ENCODE data around the gene PDZD2. TPM values are rescaled to one million over a fixed set of nuclear protein-coding genes. Genes with fewer than 3 reads are reported as not detected.

Gene PDZD2
- polyA plus RNA-seq, 4 donors: 1.4 to 3.9 (median 3.7) TPM; not detected in 1

- H3K27ac ChIP-seq (ENCODE audit: low read depth in 1 of 3, low read length in 2 of 3): no peak overlapping the region
- 54 to 60% (median 54%) methylated on average over 2 of the region's 2 CpGs for WGBS, 3 donors
- DNase-seq (no peak), FAIRE-seq (no peak)
- no peaks in the 10 kb centered on the region for H3K4me1 ChIP-seq (ENCODE audit: control insufficient read depth in 3 of 3, insufficient read depth in 2 of 3, low read depth in 1 of 3, low read length in 2 of 3)
- peaks cover 0 to 2% (median 0%) of the 10 kb centered on the region in 3 donors for H3K27me3 ChIP-seq (ENCODE audit: control insufficient read depth in 3 of 3, insufficient read depth in 3 of 3, low read length in 3 of 3)
- no peaks in the 10 kb centered on the region for H3K36me3 ChIP-seq (ENCODE audit: control insufficient read depth in 3 of 3, insufficient read depth in 2 of 3, low read depth in 1 of 3, low read length in 3 of 3)
- H3K9me3 ChIP-seq (ENCODE audit: control insufficient read depth in 2 of 2, insufficient read depth in 1 of 2, low read depth in 1 of 2, low read length in 1 of 2): no peaks in the 10 kb centered on the region
- H3K4me3 ChIP-seq (ENCODE audit: low read depth in 1 of 3, low read length in 3 of 3): no peak overlapping the region
These were observed 31.4 kb upstream of the PDZD2 start for GRCh38 chr5:31607546-31607945.

GRCh38 chr5:31611002-31611401 is 27.9 kb upstream of the PDZD2 start:
- H3K4me1 ChIP-seq (ENCODE audit: control insufficient read depth in 3 of 3, insufficient read depth in 2 of 3, low read depth in 1 of 3, low read length in 2 of 3): no peaks in the 10 kb centered on the region
- 81 to 85% (median 84%) methylated on average over 2 of the region's 2 CpGs for WGBS, 3 donors
- no peaks in the 10 kb centered on the region for H3K36me3 ChIP-seq (ENCODE audit: control insufficient read depth in 3 of 3, insufficient read depth in 2 of 3, low read depth in 1 of 3, low read length in 3 of 3)
- no peaks in the 10 kb centered on the region for H3K9me3 ChIP-seq (ENCODE audit: control insufficient read depth in 2 of 2, insufficient read depth in 1 of 2, low read depth in 1 of 2, low read length in 1 of 2)
- no peak for FAIRE-seq
- H3K27ac ChIP-seq (ENCODE audit: low read depth in 1 of 3, low read length in 2 of 3): no peak overlapping the region
- no peak overlapping the region for H3K4me3 ChIP-seq (ENCODE audit: low read depth in 1 of 3, low read length in 3 of 3)
- no peaks in the 10 kb centered on the region for H3K27me3 ChIP-seq (ENCODE audit: control insufficient read depth in 3 of 3, insufficient read depth in 3 of 3, low read length in 3 of 3)
- no peak for DNase-seq

- no peak for FAIRE-seq
- H3K4me1 ChIP-seq (ENCODE audit: control insufficient read depth in 3 of 3, insufficient read depth in 2 of 3, low read depth in 1 of 3, low read length in 2 of 3): no peaks in the 10 kb centered on the region
These were observed 25.3 kb upstream of the PDZD2 start for GRCh38 chr5:31613651-31614050.

DNA sequence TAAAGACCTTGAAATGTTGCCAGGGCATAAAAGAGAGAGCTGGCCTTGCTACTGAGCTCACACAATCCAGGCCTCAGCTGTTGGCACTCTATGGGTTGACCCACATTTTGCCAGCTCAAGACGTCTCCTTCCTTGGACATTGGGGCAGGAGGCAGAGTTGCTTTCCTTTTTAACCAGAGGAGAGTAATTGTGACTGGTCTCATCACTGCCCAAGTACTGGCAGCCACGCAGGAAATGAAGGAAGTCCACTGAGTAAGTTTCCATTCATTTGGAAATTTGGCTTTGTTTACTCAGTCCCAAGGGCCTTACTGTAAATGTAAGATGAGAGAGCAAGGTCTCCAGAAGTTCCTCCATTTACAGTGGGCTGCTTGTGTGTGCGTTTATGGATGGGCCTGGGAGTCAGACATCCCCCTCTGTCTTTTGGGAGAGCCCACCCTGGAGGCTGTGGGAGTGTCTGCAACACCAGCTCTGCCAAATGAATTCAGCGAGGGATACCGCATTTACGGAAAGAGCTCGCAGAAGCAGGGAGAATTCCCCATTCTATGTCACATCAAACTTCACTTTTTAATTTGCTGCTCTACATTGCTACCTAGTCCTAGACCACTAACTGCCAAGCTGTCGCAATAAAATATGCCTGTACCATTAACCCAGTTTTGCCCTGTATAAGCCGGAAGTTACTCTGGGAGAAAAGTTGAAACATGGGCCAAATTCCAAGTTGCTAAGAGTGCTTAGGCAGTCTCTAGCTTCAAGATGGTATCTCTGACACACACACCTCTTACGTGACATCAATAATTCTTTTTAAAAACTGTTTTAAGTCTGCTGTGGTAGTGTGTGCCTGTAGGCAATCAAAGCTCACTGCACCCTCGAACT is 24.5 kb upstream of the PDZD2 start:
- no peak for FAIRE-seq
- Histone ChIP-seq H3K4me3 (ENCODE audit: low read depth in 1 of 3, low read length in 3 of 3) (no peak overlapping the region), H3K27ac (ENCODE audit: low read depth in 1 of 3, low read length in 2 of 3) (no peak overlapping the region), H3K36me3 (ENCODE audit: control insufficient read depth in 3 of 3, insufficient read depth in 2 of 3, low read depth in 1 of 3, low read length in 3 of 3) (no peaks in the 10 kb centered on the region), H3K9me3 (ENCODE audit: control insufficient read depth in 2 of 2, insufficient read depth in 1 of 2, low read depth in 1 of 2, low read length in 1 of 2) (no peaks in the 10 kb centered on the region), H3K4me1 (ENCODE audit: control insufficient read depth in 3 of 3, insufficient read depth in 2 of 3, low read depth in 1 of 3, low read length in 2 of 3) (no peaks in the 10 kb centered on the region), H3K27me3 (ENCODE audit: control insufficient read depth in 3 of 3, insufficient read depth in 3 of 3, low read length in 3 of 3) (peaks cover 0 to 12% (median 2%) of the 10 kb centered on the region in 3 donors)
- no peak for DNase-seq
- WGBS, 3 donors: 61 to 73% (median 67%) methylated on average over 11 of the region's 11 CpGs

More at GRCh38 chr5:31613651-31614050, 25.3 kb upstream of the PDZD2 start:
- WGBS, 3 donors: 20 to 48% (median 25%) methylated on average over 1 of the region's 1 CpG
- Histone ChIP-seq H3K9me3 (ENCODE audit: control insufficient read depth in 2 of 2, insufficient read depth in 1 of 2, low read depth in 1 of 2, low read length in 1 of 2) (no peaks in the 10 kb centered on the region), H3K36me3 (ENCODE audit: control insufficient read depth in 3 of 3, insufficient read depth in 2 of 3, low read depth in 1 of 3, low read length in 3 of 3) (no peaks in the 10 kb centered on the region), H3K4me3 (ENCODE audit: low read depth in 1 of 3, low read length in 3 of 3) (no peak overlapping the region), H3K27ac (ENCODE audit: low read depth in 1 of 3, low read length in 2 of 3) (no peak overlapping the region), H3K27me3 (ENCODE audit: control insufficient read depth in 3 of 3, insufficient read depth in 3 of 3, low read length in 3 of 3) (peaks cover 0 to 9% (median 0%) of the 10 kb centered on the region in 3 donors)
- no peak for DNase-seq

GRCh38 chr5:31617867-31618266 is 21.1 kb upstream of the PDZD2 start:
- Histone ChIP-seq H3K36me3 (ENCODE audit: control insufficient read depth in 3 of 3, insufficient read depth in 2 of 3, low read depth in 1 of 3, low read length in 3 of 3) (no peaks in the 10 kb centered on the region), H3K4me3 (ENCODE audit: low read depth in 1 of 3, low read length in 3 of 3) (no peak overlapping the region), H3K27me3 (ENCODE audit: control insufficient read depth in 3 of 3, insufficient read depth in 3 of 3, low read length in 3 of 3) (peaks cover 0 to 14% (median 2%) of the 10 kb centered on the region in 3 donors), H3K4me1 (ENCODE audit: control insufficient read depth in 3 of 3, insufficient read depth in 2 of 3, low read depth in 1 of 3, low read length in 2 of 3) (no peaks in the 10 kb centered on the region), H3K27ac (ENCODE audit: low read depth in 1 of 3, low read length in 2 of 3) (no peak overlapping the region), H3K9me3 (ENCODE audit: control insufficient read depth in 2 of 2, insufficient read depth in 1 of 2, low read depth in 1 of 2, low read length in 1 of 2) (no peaks in the 10 kb centered on the region)
- FAIRE-seq (no peak), DNase-seq (no peak)
- 66 to 82% (median 74%) methylated on average over 5 of the region's 5 CpGs for WGBS, 3 donors

DNA sequence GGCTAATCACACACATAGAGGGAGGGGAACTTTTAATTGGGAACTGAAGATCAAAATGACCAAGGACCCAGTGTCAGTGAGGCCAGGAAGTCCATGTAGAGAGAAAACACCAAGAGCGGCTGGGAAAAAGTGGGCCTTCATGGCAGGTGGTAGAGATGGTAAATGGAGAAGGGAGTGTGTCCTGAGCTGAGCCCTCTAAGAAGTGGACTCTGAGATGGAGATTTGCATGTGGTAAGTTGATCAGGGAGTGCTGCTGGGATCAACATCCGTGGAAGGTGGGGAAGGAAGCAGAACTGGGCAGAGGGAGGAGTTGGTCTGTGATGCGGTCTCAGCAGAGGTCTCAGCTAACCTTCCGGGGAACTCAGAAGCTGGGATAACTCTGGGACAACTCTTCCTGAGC is 18.9 kb upstream of the PDZD2 start:
- Histone ChIP-seq H3K9me3 (ENCODE audit: control insufficient read depth in 2 of 2, insufficient read depth in 1 of 2, low read depth in 1 of 2, low read length in 1 of 2) (no peaks in the 10 kb centered on the region), H3K36me3 (ENCODE audit: control insufficient read depth in 3 of 3, insufficient read depth in 2 of 3, low read depth in 1 of 3, low read length in 3 of 3) (no peaks in the 10 kb centered on the region), H3K4me1 (ENCODE audit: control insufficient read depth in 3 of 3, insufficient read depth in 2 of 3, low read depth in 1 of 3, low read length in 2 of 3) (no peaks in the 10 kb centered on the region), H3K27ac (ENCODE audit: low read depth in 1 of 3, low read length in 2 of 3) (no peak overlapping the region), H3K27me3 (ENCODE audit: control insufficient read depth in 3 of 3, insufficient read depth in 3 of 3, low read length in 3 of 3) (peaks cover 0 to 14% (median 2%) of the 10 kb centered on the region in 3 donors), H3K4me3 (ENCODE audit: low read depth in 1 of 3, low read length in 3 of 3) (no peak overlapping the region)
- DNase-seq: no peak
- WGBS, 3 donors: 78 to 83% (median 80%) methylated on average over 4 of the region's 4 CpGs
- FAIRE-seq: no peak

DNA sequence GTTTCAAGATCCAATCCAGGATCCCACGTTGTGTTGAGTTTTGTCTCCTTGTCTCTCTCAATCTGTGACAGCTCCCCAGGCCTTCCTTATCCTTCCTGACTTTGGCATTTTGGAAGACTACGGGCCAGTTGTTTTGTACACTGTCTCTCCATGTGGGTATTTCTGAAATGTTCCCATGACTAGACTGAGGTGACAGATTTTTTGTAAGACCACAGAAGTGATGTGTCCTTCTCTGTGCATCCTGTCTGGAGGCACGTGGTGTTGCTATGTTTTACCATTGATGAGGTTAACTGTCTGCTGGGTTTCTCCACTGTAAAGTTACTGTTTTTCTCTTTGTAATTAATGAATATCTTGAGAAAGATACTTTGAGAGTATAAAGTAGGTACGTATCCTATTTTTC is 15.7 kb upstream of the PDZD2 start:
- Histone ChIP-seq H3K27ac (ENCODE audit: low read depth in 1 of 3, low read length in 2 of 3) (no peak overlapping the region), H3K9me3 (ENCODE audit: control insufficient read depth in 2 of 2, insufficient read depth in 1 of 2, low read depth in 1 of 2, low read length in 1 of 2) (no peaks in the 10 kb centered on the region), H3K27me3 (ENCODE audit: control insufficient read depth in 3 of 3, insufficient read depth in 3 of 3, low read length in 3 of 3) (peaks cover 0 to 9% (median 2%) of the 10 kb centered on the region in 3 donors), H3K4me3 (ENCODE audit: low read depth in 1 of 3, low read length in 3 of 3) (no peak overlapping the region), H3K36me3 (ENCODE audit: control insufficient read depth in 3 of 3, insufficient read depth in 2 of 3, low read depth in 1 of 3, low read length in 3 of 3) (no peaks in the 10 kb centered on the region), H3K4me1 (ENCODE audit: control insufficient read depth in 3 of 3, insufficient read depth in 2 of 3, low read depth in 1 of 3, low read length in 2 of 3) (no peaks in the 10 kb centered on the region)
- 74 to 82% (median 75%) methylated on average over 4 of the region's 4 CpGs for WGBS, 3 donors
- FAIRE-seq (no peak), DNase-seq (no peak)

GRCh38 chr5:31625394-31625793 is 13.5 kb upstream of the PDZD2 start:
- WGBS, 3 donors: 75 to 86% (median 84%) methylated on average over 1 of the region's 1 CpG
- Histone ChIP-seq H3K9me3 (ENCODE audit: control insufficient read depth in 2 of 2, insufficient read depth in 1 of 2, low read depth in 1 of 2, low read length in 1 of 2) (no peaks in the 10 kb centered on the region), H3K4me1 (ENCODE audit: control insufficient read depth in 3 of 3, insufficient read depth in 2 of 3, low read depth in 1 of 3, low read length in 2 of 3) (no peaks in the 10 kb centered on the region), H3K27ac (ENCODE audit: low read depth in 1 of 3, low read length in 2 of 3) (no peak overlapping the region), H3K4me3 (ENCODE audit: low read depth in 1 of 3, low read length in 3 of 3) (no peak overlapping the region), H3K36me3 (ENCODE audit: control insufficient read depth in 3 of 3, insufficient read depth in 2 of 3, low read depth in 1 of 3, low read length in 3 of 3) (no peaks in the 10 kb centered on the region), H3K27me3 (ENCODE audit: control insufficient read depth in 3 of 3, insufficient read depth in 3 of 3, low read length in 3 of 3) (peaks cover 0 to 2% (median 0%) of the 10 kb centered on the region in 3 donors)
- DNase-seq: no peak
- FAIRE-seq: no peak
